Spleen (tissue), 7 donors: ENCODE results near the gene MAEL.
"Not testable (repeated sequence)": the region's sequence is repeated elsewhere in the genome, so short reads cannot be mapped to it uniquely, and the experiment has no call there.

Experiments used
- CTCF ChIP-seq, 11 experiments: fragments of 200-600 bp in 7 of 11; fragments of 450-650 bp in 4 of 11; sonication (generic) in 4 of 11; IDR thresholded peaks in 8 of 11; conservative IDR thresholded peaks in 3 of 11; 1 replicate in 7 of 11; 2 replicates in 4 of 11; pipeline versions ENCODE4 v1.4.0 to v1.8.0; 2016 to 2021; ENCODE audit warnings: antibody characterized with exemption in 11 of 11, inconsistent platforms in 4 of 11, mild to moderate bottlenecking in 1 of 11
- POLR2A ChIP-seq, 3 donors: fragments of 450-650 bp; IDR thresholded peaks; one replicate each; pipeline ENCODE4 v1.5.1; 2017; ENCODE audit warnings: antibody characterized with exemption in 3 of 3, mild to moderate bottlenecking in 1 of 3
- POLR2AphosphoS5 ChIP-seq, 3 donors: sonication (generic); formaldehyde crosslinking; IDR thresholded peaks; one replicate each; pipeline ENCODE4 v1.5.1; 2017; ENCODE audit warnings: antibody characterized with exemption in 3 of 3
- donor health status: DM: no; HTN: no; CAD: no; lungs with moderate emphysema.
- donor health status: DM: no; HTN: no; CAD: no.
- donor health status: DM: no; HTN: no; CAD: no.

- TF ChIP-seq CTCF (IDR thresholded peaks at IDR 0.05 in 8 of 11, conservative IDR thresholded peaks at IDR 0.05 in 3 of 11); POLR2A (IDR thresholded peaks at IDR 0.05); POLR2AphosphoS5 (IDR thresholded peaks at IDR 0.05): not testable (repeated sequence)
Measured at GRCh38 chr1:167029553-167029952, 40.5 kb downstream of the MAEL start.
